ENCODE data around the gene NUDT22. TPM values are rescaled to one million over a fixed set of nuclear protein-coding genes. Genes with fewer than 3 reads are reported as not detected.

The NUDT22 gene, protein sequence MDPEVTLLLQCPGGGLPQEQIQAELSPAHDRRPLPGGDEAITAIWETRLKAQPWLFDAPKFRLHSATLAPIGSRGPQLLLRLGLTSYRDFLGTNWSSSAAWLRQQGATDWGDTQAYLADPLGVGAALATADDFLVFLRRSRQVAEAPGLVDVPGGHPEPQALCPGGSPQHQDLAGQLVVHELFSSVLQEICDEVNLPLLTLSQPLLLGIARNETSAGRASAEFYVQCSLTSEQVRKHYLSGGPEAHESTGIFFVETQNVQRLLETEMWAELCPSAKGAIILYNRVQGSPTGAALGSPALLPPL
- total RNA-seq (100 to 1,000 TPM in 4 of 5 donors, 10 to 100 TPM in 1; 35.1 to 363 (median 124) TPM), polyA plus RNA-seq (100 to 1,000 TPM in 1 of 3 donors, 10 to 100 TPM in 2; 62.4 to 143 (median 76.2) TPM)
- long read RNA-seq, donor 1, partial matches to known transcripts = 5 of 6 reads
- long read RNA-seq, donor 1, other reads (novel, unspliced or antisense) = 0 of 6 reads
- long read RNA-seq, donor 2, partial matches to known transcripts = 0 of 3 reads
- long read RNA-seq, donor 2, other reads (novel, unspliced or antisense) = 0 of 3 reads
- long read RNA-seq, donor 3, partial matches to known transcripts = 0 of 5 reads
- long read RNA-seq, donor 3, other reads (novel, unspliced or antisense) = 0 of 5 reads
- long read RNA-seq, donor 4 = 0 reads
- long read RNA-seq, donor 5, transcript NUDT22-201 (6 exons, 1,094 nt) = major isoform, 6 of 7 reads
- long read RNA-seq, donor 5, partial matches to known transcripts = 0 of 7 reads
- long read RNA-seq, donor 5, other reads (novel, unspliced or antisense) = 0 of 7 reads
- long read RNA-seq, donor 6, transcript NUDT22-201 (6 exons, 1,094 nt) = major isoform, 14 of 38 reads
- long read RNA-seq, donor 6, partial matches to known transcripts = 17 of 38 reads
- long read RNA-seq, donor 6, other reads (novel, unspliced or antisense) = 0 of 38 reads
- long read RNA-seq, donor 7, partial matches to known transcripts = 0 of 7 reads
- long read RNA-seq, donor 7, other reads (novel, unspliced or antisense) = 0 of 7 reads
- long read RNA-seq, donor 8, partial matches to known transcripts = 0 of 6 reads
- long read RNA-seq, donor 8, other reads (novel, unspliced or antisense) = 0 of 6 reads
- long read RNA-seq, donor 9, partial matches to known transcripts = 0 of 3 reads
- long read RNA-seq, donor 9, other reads (novel, unspliced or antisense) = 0 of 3 reads
- long read RNA-seq, donor 10, partial matches to known transcripts = 0 of 1 reads
- long read RNA-seq, donor 10, other reads (novel, unspliced or antisense) = 0 of 1 reads

DNA sequence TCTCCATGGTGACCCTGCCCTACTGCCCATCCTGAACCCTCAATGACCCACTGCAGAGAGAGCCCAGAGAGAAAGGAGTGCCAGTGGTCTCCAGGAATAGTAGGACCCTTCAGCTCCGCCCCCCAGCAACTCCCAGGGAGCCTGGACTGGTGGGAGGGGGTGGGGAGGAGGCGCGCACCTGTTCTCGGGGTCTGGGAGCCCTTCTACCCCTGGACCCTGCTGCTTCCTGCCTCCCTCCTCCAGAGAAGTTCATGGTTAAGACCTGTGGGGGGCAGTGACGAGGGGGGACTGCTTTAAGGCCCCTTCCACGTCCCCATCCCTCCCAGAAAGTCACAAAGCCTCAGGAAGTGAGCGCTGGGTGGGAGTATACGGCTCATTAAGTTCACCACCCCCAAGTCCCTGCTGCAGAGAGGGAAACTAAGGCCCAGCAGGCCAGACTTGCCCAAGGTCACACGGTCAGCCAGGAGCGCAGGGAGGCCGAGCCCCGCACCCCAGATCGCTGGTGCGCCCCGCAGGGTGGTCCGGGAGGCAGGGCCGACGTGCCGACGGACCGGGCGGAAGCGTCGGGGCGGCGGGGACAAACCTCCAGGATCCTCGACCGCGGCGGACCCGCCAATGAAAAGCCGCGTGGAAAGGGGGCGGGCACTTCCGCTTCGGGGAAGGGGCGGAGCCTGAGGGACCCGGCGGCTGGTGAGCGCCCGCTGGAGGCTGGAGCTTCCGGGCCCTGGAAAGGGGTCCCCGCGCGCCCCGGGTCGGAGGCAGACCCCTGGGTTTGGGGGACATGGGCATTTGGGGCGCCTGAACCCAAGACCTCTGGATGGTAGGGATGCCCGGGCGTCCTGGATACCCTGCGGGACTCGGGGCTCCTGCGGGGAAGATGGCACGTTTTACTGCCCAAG is at the start of gene NUDT22, which contains the start of gene TRPT1:
TSS of gene NUDT22 (plus strand) at position 667 of the 899 bp plus-strand sequence. CDS start 379 bp downstream, outside the sequence.
TSS of gene TRPT1 (minus strand) at position 579 of the 899 bp plus-strand sequence. CDS start at position 253, 326 bp downstream.
- peak in 1 of 4 donors; percentile 52 for TF ChIP-seq POLR2A (IDR thresholded peaks at IDR 0.05)
- TF ChIP-seq EP300 (IDR thresholded peaks at IDR 0.05) = no peak
- TF ChIP-seq POLR2AphosphoS5 (IDR thresholded peaks at IDR 0.05) = peak; percentile 56 to 98 (median 87)
- intact Hi-C loops (cut with DNase I; ENCODE audit: low total_unique reads) = no loop called here
- peak; percentile 95 to 96 for DNase-seq
- Histone ChIP-seq H3K27me3 (no peaks in the 10 kb centered on the region), H3K4me1 (peaks cover 33 to 61% (median 53%) of the 10 kb centered on the region in 4 donors), H3K36me3 (peaks cover 10 to 32% (median 29%) of the 10 kb centered on the region in 4 donors), H3K27ac (peak within 1 kb of the TSS; percentile 94 to 97 (median 96)), H3K9me3 (no peaks in the 10 kb centered on the region), H3K4me3 (peak within 1 kb of the TSS; percentile 70 to 90 (median 74))
- WGBS, 5 donors = 0 to 1% (median 0%) methylated on average over 10 to 54 of the region's 54 CpGs

DNA sequence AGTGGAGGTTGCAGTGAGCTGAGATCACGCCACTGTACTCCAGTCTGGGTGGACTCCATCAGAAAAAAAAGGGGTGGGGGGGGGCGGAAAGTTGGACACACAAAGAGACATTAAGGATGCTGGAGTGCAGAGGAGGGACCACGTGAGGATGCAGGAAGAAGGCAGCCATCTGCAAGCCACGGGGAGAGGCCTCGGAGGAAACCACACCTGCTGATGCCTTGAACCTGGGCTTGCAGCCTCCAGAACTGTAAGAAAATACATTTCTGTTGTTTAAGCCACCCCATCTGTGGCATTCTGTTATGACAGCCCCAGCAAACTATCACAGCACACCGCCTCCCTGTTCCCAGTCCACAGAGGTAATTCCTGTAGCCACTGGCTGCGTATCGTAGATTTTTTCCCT is 49.3 kb upstream of the NUDT22 start:
- Histone ChIP-seq H3K27me3 (no peaks in the 10 kb centered on the region), H3K36me3 (no peaks in the 10 kb centered on the region), H3K4me1 (peaks cover 11 to 14% (median 13%) of the 10 kb centered on the region in 4 donors), H3K9me3 (no peaks in the 10 kb centered on the region), H3K27ac (no peak overlapping the region), H3K4me3 (no peak overlapping the region)
- WGBS, 5 donors = 84 to 89% (median 85%) methylated on average over 8 of the region's 8 CpGs
- intact Hi-C loops (cut with DNase I; ENCODE audit: low total_unique reads) = no loop called here
- no peak for TF ChIP-seq POLR2A (IDR thresholded peaks at IDR 0.05)
- TF ChIP-seq POLR2AphosphoS5 (IDR thresholded peaks at IDR 0.05) = no peak
- DNase-seq = no peak

DNA sequence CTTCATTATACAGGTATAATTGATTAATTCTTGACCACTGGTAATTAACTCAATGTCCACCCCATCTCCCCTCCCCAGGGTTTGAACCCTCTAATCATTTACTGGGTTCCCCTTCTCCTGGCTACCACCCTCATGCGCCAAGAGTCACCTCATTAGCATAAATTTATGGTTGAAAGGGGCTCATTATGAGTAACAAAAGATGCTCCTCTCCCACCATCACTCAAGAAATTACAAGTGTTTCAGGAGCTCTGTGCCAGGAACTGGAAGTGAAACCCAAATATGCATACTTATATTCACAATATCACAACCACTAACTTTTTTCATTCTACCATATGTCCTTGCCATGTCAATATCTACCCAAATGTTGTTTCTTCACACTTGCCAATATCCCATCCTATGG is 47.9 kb upstream of the NUDT22 start:
- Histone ChIP-seq H3K27ac (no peak overlapping the region), H3K4me3 (no peak overlapping the region), H3K36me3 (no peaks in the 10 kb centered on the region), H3K4me1 (peaks cover 18 to 29% (median 24%) of the 10 kb centered on the region in 4 donors), H3K27me3 (no peaks in the 10 kb centered on the region), H3K9me3 (no peaks in the 10 kb centered on the region)
- DNase-seq = no peak
- intact Hi-C loops (cut with DNase I; ENCODE audit: low total_unique reads) = no loop called here
- 76 to 100% (median 85%) methylated on average over 1 of the region's 1 CpG for WGBS, 5 donors
- TF ChIP-seq POLR2AphosphoS5 (IDR thresholded peaks at IDR 0.05) (no peak), EP300 (IDR thresholded peaks at IDR 0.05) (no peak), POLR2A (IDR thresholded peaks at IDR 0.05) (no peak)
- TF ChIP-seq, protein P1, sequence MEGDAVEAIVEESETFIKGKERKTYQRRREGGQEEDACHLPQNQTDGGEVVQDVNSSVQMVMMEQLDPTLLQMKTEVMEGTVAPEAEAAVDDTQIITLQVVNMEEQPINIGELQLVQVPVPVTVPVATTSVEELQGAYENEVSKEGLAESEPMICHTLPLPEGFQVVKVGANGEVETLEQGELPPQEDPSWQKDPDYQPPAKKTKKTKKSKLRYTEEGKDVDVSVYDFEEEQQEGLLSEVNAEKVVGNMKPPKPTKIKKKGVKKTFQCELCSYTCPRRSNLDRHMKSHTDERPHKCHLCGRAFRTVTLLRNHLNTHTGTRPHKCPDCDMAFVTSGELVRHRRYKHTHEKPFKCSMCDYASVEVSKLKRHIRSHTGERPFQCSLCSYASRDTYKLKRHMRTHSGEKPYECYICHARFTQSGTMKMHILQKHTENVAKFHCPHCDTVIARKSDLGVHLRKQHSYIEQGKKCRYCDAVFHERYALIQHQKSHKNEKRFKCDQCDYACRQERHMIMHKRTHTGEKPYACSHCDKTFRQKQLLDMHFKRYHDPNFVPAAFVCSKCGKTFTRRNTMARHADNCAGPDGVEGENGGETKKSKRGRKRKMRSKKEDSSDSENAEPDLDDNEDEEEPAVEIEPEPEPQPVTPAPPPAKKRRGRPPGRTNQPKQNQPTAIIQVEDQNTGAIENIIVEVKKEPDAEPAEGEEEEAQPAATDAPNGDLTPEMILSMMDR (IDR thresholded peaks at IDR 0.05) = no peak

DNA sequence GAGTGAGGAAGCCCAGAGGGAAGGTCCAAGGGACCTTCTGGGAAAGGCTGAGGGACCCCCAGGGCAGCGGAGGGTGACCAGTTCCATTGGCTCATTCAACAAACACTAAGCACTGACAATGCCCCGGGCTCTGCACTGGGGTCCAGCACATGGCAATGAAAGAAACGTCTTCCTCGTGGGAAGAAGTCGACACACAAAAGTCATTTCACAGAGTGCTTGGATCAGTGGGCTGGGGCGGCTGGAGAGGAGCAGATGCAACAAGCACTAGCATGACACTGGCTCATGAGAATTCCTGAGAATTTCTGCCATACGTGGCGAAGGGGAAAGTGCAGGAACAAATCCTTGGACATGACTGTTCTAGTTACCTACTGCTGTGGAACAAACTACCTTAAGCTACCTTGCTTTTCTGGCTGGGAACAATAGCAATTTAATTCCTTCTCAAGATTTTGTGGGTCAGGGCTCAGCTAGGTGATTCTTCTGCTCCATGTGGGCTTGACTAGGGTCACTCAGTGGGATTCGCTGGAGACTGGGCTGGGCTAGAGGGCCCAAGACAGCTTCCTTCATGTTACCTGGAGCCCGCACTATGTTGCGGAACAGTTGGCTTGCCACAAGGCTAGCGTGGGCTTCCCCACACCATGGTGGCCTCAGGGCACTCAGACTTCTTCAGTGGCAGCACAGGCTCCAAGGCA is 47.0 kb upstream of the NUDT22 start:
- H3K4me1 ChIP-seq = peaks cover 27 to 38% (median 33%) of the 10 kb centered on the region in 4 donors
- TF ChIP-seq POLR2A (IDR thresholded peaks at IDR 0.05) = no peak
- TF ChIP-seq EP300 (IDR thresholded peaks at IDR 0.05) = no peak
- H3K36me3 ChIP-seq = no peaks in the 10 kb centered on the region
- no peak overlapping the region for H3K4me3 ChIP-seq
- intact Hi-C loops (cut with DNase I; ENCODE audit: low total_unique reads) = no loop called here
- no peak for DNase-seq
- no peaks in the 10 kb centered on the region for H3K9me3 ChIP-seq
- H3K27me3 ChIP-seq = no peaks in the 10 kb centered on the region
- WGBS, 5 donors = 94 to 97% (median 95%) methylated on average over 12 of the region's 12 CpGs
- H3K27ac ChIP-seq = no peak overlapping the region

All from stomach (tissue), 19 donors.